Bone marrow (tissue), 2 donors: ENCODE data around the gene SLC6A16.
"Not testable (repeated sequence)": the region's sequence is repeated elsewhere in the genome, so short reads cannot be mapped to it uniquely, and the experiment has no call there.

Source experiments
- DNase-seq, 2 donors: peaks; one replicate each; lab custom pipeline; 2025; lab: John Stamatoyannopoulos, UW

The SLC6A16 gene

GRCh38 chr19:49324801-49325576, at the start of gene SLC6A16:
Gene SLC6A16, minus strand, starts transcription at chr19:49325191. Its CDS starts 13,844 bp downstream, at chr19:49311347.
- DNase-seq, result no peak

GRCh38 chr19:49373174-49373573, 48.2 kb upstream of the SLC6A16 start:
- DNase-seq, result not testable (repeated sequence)

DNA sequence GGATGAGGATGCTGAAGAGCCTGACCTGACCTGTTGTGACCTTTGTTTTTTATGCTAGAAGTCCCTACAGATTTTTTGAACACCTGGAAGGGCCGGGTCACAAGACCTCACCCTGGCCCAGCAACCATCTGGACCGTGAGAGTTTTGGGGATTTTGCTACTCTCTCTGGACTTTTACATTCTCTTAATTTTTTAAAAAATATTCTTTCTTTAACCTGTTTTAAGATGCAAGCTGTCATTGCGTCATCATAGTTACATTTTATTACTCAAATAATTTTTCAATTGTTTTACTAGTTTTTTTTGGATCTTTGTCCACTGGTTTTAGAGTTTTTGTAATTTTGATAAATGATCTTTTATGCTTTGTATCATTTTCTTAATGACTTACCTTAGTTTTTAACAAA, 46.2 kb upstream of the SLC6A16 start:
- DNase-seq, result no peak

DNA sequence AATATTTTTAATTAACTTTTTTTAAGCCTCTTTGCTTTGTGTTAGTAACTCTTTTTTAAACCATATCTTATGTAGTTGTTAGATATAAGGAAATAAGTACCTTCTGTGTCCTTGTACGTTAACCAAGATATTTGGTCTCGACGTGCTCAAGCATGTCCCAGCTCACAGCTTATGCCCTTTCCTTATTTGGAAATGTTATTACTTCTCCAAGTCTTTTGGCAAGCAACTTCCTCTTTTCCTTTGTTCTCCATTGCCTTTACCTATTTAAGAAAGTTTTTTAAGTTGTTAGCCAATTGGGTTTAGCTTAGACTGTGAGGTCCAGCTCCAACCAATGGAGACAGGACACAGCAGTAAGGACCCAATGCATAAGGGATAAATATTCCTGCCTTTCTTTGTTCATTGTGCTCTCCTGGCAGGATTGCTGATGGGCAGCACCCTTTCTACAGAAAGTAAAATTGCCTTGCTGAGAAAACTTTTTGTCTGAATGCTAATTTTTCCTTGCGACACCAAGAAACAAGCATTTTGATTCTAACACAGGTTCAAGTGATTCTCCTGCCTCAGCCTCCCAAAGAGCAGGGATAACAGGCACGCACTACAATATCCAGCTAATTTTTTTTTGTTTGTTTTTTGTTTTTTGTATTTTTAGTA, 43.8 kb upstream of the SLC6A16 start:
- DNase-seq, result no peak

- no peak for DNase-seq
Observed at GRCh38 chr19:49366110-49366509, 41.1 kb upstream of the SLC6A16 start.

GRCh38 chr19:49364083-49364737, 39.2 kb upstream of the SLC6A16 start:
- DNase-seq, result no peak

- DNase-seq, result peak in 1 of 2 donors; percentile 81
Observed at GRCh38 chr19:49363268-49364082, 38.5 kb upstream of the SLC6A16 start, which contains the start of gene DKKL1. Gene DKKL1, plus strand, starts transcription at chr19:49363877. Its CDS starts 122 bp downstream, at chr19:49363999.

DNA sequence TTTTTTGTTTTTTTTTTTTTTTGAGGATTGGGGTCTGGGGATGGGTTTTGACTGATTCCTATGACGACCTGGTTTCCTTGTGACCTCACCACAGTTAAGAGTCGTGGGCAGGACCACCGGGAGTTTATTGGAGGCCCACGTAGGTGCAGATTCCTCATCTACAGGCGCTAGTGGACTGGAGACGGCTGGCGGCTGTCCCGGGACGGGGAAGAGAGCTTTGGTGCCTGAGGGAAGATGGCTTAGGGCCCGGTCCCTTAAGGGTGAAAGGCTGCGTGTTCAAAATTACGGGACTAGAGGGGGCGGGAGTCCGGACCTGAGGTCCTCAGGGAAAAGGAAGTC, 37.9 kb upstream of the SLC6A16 start:
- no peak for DNase-seq

DNA sequence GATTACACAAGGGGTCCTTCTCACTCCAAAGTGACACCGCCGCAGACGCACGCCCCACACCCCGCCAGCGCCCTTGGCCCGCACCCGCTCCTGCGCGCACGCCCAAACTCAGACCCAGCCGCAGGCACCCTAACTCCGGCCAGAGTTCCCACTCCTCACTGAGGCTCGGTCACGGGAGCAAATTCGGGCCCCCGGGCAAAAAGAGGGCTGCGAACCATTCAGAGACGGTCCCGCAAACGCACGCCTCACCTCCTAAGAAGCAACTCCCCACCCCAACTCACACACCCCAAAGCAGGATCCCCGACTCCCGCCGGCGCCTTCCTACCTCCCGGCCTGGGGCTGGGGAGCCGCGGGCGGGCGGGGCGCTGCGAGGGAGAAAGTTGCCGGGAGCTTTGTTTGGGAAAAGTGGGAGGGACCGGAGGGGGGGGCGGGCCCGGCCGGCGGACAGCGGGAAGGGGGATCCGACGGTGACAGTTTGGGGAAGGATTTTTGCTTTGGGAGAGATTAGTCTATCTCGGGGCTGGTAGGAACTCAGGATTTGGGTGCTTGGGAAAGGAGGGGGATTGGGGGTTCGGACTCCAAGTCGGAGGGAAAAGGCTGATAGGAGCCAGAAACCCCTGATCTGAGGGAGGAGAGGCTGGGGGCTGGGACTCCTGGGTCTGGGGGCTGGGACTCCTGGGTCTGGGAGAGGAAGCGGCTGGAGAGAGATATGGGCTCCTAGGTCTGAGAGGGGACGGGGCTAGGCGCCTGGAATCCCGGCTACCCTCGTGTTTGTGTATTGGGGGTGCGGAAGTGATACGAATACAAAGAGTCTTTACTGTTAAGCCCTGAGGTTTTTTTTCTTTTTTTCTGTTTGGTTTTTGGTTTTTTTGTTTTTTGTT, 37.3 kb upstream of the SLC6A16 start, which contains the start of gene TEAD2:
Gene TEAD2 (minus strand): TSS at position 369 of the 881 bp plus-strand sequence. CDS start 2,341 bp downstream, outside the sequence.
- no peak for DNase-seq

- no peak for DNase-seq
Observed at GRCh38 chr19:49361438-49362047, 36.6 kb upstream of the SLC6A16 start.

DNA sequence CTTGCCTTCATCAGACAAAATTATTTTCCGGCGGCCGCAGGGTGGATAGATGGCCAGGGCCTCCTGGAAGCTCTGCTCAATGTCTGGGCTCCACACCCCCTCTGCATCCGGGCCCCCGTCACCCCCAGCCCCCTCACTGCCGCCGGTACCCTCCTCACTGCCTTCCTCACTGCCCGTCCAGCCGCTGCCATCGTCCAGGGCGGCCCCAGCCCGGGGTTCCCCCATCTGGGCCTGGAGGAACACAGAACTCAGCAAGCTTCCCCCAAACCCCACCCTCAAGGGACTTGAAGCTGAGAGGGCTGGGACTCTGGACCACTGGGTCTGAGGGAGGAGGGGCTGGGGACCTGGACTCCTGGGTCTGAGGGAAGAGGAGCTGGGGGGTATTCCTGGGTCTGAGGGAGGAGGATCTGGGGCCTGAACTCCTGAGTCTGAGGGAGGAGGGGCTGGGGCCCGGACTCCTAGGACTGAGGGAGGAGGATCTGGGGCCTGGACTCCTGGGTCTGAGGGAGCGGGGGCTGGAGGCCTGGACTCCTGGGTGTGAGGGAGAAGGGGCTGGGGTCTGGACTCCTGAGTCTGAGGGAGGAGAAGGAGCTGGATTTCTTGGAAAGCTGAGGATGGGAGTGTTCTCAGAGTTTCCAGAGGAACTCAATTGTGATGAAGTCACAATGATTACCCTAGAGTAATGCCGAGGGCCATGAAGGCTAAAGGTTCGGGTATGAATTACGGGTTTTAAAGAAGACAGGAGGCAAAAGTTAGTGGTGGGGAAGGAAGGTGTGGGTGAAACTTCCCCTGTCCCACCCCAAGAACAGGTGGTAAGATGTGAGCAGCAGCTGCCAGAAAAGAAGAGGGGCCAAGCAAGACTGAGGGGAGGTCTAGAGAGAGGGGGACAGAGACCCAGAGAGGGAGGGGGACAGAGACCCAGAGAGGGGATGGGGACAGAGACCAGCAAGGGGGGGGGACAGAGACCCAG, 35.1 kb upstream of the SLC6A16 start:
- DNase-seq, result no peak

DNA sequence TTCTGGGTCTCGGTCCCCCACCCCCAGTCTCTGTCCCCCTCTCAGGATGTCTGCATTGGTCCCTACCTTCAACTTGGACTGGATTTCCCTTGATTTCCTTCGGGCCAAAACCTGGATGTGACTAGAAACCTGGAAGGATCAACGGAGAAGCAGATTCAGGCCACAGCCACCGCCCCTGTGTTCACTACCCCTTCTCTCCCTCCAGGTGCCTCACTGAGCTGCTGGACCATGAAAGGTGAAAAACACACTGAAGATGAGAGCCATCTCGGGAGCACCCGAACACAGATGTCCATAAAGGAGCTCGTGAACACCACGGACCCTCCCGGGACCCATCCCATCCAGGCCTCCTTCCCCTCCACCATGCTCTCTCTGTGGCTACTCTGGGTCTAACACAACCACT, 32.2 kb upstream of the SLC6A16 start:
- DNase-seq, result no peak

DNA sequence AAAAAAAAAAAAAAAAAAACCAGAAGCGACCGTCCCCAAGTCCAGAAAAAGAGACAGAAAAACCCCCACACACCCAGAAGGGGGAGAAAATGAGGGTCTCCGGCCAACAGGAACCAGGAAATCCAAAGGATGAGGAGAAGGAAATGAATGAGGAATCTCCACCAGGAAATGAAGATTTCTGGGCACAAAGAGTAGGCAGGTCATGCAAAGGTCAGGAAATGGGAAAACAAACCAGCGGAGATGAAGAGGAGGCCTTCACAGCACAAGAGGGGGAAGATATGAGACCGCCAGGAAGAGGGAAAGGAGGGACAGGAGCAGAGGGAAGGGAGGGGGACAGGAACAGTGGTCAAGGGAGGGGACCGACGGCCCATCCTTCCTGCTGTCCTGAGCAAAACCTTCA, 31.4 kb upstream of the SLC6A16 start:
- DNase-seq, result no peak

DNA sequence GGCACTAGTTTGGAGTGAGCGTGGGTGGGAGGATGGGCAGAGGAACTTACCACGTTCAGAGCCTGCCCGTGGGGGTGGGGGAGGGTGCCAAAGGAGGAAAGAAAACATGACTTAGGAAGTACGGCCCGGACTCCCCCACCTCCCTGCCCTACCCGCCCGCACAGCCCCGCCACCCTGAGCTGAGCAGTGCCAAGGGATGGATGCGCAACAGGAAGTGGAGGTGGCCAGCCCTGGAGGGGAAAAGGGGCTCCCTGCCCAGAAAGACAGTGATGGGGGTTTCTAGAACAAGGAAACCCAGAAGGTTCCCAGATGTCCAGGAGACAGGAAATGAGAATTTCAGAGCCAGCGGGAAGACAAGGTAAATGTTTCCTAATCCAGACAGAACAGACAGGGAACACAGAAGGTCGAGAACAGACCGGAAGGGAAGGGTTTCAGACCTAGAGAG, 30.9 kb upstream of the SLC6A16 start:
- DNase-seq, result no peak

- DNase-seq, result no peak
Observed at GRCh38 chr19:49349567-49349966, 24.6 kb upstream of the SLC6A16 start.

DNA sequence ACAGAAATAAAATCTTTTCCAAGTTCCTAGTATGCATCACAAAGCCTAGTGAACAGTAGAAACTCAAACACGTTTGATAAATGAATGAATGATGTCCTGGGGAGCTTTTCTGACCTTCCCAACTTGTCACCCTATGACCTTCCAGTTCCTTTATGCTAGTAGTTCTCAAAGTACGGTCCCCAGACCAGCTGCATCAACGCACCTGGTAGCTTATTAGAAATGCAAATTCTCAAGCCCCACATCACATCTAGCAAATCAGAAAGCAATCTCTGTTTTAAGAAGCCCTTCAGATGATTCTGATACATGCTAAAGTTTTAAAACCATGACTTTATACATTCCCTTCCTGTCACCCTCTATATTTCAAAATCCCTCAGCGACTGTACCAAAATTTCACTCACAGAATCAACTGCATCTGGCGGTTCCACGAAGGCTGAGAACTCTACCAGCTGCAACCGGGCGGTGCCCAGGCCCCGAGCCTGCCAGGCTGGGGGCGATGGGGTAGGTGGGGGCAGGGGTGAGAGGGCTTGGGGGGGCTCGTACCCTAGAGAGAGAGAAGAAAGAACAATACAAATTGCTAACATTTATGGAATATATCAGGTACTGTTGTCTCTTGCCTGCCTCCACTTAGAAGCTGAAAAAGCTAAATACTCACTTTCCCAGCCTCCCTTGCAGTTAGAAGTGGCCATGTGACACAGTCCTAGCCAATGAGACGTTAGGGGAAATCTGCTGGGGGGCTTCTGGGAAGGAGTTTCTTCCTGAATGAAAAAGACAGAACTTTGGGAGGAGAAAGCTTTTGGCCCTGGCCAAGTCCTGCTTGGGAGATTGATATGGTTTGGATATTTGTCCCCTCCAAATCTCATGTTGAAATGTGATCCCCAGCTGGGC, 23.6 kb upstream of the SLC6A16 start:
- DNase-seq, result no peak

DNA sequence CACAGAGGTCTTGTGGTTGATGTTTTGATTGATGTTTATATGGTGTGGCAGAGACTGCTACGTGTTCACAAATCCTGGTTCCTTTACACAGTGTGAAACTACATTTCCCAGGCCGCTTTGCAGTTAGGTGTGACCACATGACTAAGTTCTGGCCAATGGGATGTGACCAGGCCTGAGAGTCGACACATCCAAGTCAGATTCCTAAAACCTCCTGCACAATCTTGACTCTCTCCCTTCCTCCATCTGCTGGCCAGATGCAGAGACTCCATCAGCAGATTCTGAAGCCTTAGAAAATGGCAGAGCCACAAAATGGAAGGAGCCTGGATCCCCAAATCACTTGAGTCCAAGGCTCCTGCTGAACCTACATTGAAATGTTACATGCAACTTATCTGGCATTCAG, 22.8 kb upstream of the SLC6A16 start:
- DNase-seq, result no peak

DNA sequence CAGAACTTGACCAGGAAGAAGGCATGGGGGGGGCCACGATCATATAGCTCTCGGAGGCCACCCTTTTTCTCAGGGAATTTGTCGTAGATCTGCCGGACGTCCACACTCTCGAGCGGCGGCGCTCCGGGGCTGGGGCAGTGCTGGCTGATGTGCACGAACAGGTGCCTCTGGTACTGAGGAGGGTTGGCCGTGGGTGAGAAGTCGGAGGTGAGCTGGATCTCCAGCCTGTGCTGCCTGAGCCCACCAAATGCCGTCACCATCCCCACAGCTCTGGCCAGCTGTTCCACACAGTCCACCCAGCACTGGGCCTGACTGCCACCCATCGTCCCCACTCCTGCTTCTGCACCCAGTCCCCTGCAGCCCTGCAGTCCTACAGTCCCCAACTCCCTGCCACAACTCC, 22.2 kb upstream of the SLC6A16 start:
- no peak for DNase-seq
